Measurements from ENCODE around the gene RHOG. TPM values are rescaled to one million over a fixed set of nuclear protein-coding genes. Genes with fewer than 3 reads are reported as not detected.

Gene RHOG
- total RNA-seq, 1 experiment from 2014 or later = 33.6 TPM

GRCh38 chr11:3827434-3828186 lies 13.1 kb downstream of the RHOG start:
- ChIA-PET POLR2A (interaction anchor here (0.7 to 1.5 kb wide), 2 partner anchors 10 to 23 kb away, joined by 3 read pairs; no protein-coding TSS in a partner anchor), CTCF (interaction anchor here (0.6 to 4.4 kb wide), 8 partner anchors 13 to 245 kb away, joined by 3 to 71 read pairs (median 14); partner anchors contain the start of genes PGAP2, RHOG and STIM1)
- DNase-seq (ENCODE audit: low spot score) (no peak), ATAC-seq (no peak)
- TF ChIP-seq MXD4 (CRISPR knock-in tag; IDR thresholded peaks at IDR 0.05; ENCODE audit: borderline replicate concordance) (no peak), NFYB (CRISPR knock-in tag; conservative IDR thresholded peaks at IDR 0.05; ENCODE audit: low read depth) (peak; percentile 21; the same call in 1 of the 2 replicates)
- Mint-ChIP-seq H3K36me3 (peaks cover 43% of the 10 kb centered on the region), H3K4me1 (peaks cover 41% of the 10 kb centered on the region), H3K27ac (no peak overlapping the region), H3K27me3 (ENCODE audit: low read depth) (no peaks in the 10 kb centered on the region), H3K9me3 (no peaks in the 10 kb centered on the region), H3K4me3 (no peak overlapping the region)

- Mint-ChIP-seq H3K27me3 (ENCODE audit: low read depth) (no peaks in the 10 kb centered on the region), H3K36me3 (peaks cover 43% of the 10 kb centered on the region), H3K27ac (peak overlapping the region; percentile 82), H3K4me1 (peaks cover 41% of the 10 kb centered on the region), H3K4me3 (no peak overlapping the region; the same call in 1 of the 2 replicates), H3K9me3 (no peaks in the 10 kb centered on the region)
- no peak for TF ChIP-seq GRHL2 (CRISPR knock-in tag; IDR thresholded peaks at IDR 0.05; ENCODE audit: insufficient replicate concordance, severe bottlenecking)
- TF ChIP-seq ZMAT4 (CRISPR knock-in tag; IDR thresholded peaks at IDR 0.05) = no peak
- TF ChIP-seq ATF1 (CRISPR knock-in tag; IDR thresholded peaks at IDR 0.05) = no peak
- TF ChIP-seq E2F5 (CRISPR knock-in tag; IDR thresholded peaks at IDR 0.05) = no peak
- no peak for TF ChIP-seq ATF2 (CRISPR knock-in tag; IDR thresholded peaks at IDR 0.05; ENCODE audit: borderline replicate concordance, low read depth)
- TF ChIP-seq MAX (CRISPR knock-in tag; IDR thresholded peaks at IDR 0.05) = no peak
- TF ChIP-seq FOXK1 (CRISPR knock-in tag; IDR thresholded peaks at IDR 0.05) = no peak
- no peak for TF ChIP-seq ZNF512 (CRISPR knock-in tag; IDR thresholded peaks at IDR 0.05; ENCODE audit: borderline replicate concordance)
- no peak for TF ChIP-seq E2F4 (CRISPR knock-in tag; IDR thresholded peaks at IDR 0.05; ENCODE audit: borderline replicate concordance, low read depth)
- TF ChIP-seq NFYB (CRISPR knock-in tag; conservative IDR thresholded peaks at IDR 0.05; ENCODE audit: low read depth) = no peak
- no peak for TF ChIP-seq CREM (CRISPR knock-in tag; IDR thresholded peaks at IDR 0.05)
- DNase-seq (ENCODE audit: low spot score) (no peak), ATAC-seq (peak; percentile 42)
- ChIA-PET POLR2A (interaction anchor here (1.0 to 1.5 kb wide), 2 partner anchors 10 to 15 kb away, joined by 3 to 5 read pairs; partner anchors contain the start of gene RHOG), CTCF (interaction anchor here (0.5 to 3.3 kb wide), 6 partner anchors 14 to 249 kb away, joined by 4 to 71 read pairs (median 14); partner anchors contain the start of genes PGAP2, RHOG and STIM1)
Observed at GRCh38 chr11:3826721-3827120, 14.0 kb downstream of the RHOG start.
